HCT116 (cell line): ENCODE data around the gene MIF. TPM values are rescaled to one million over a fixed set of nuclear protein-coding genes. Genes with fewer than 3 reads are reported as not detected.
"Not testable (repeated sequence)": the region's sequence is repeated elsewhere in the genome, so short reads cannot be mapped to it uniquely, and the experiment has no call there.

Experiments used
- ATAC-seq: fragments of 200-7000 bp; cut with Tn5 transposase; 2 replicates; pipeline ENCODE4 v1.9.1; 2020; ENCODE audit warnings: mild to moderate bottlenecking, moderate library complexity
- BruUV-seq: library from RNA; stranded (reverse); fragments of 400-500 nt; replicated peaks from 2 replicates; lab custom pipeline; 2021; lab: Mats Ljungman, UMichigan
- CTCF ChIA-PET: fragments of 300-600 bp; sonication (Branson Sonifier 250); formaldehyde crosslinking; loops from one replicate; lab custom pipeline; 2021; ENCODE audit warnings: antibody characterized with exemption; lab: Charles Lee
- POLR2A ChIA-PET: fragments of 300-600, 350-600 bp; sonication (Branson Sonifier 250); formaldehyde crosslinking; loops from one replicate; lab custom pipeline; 2021; ENCODE audit warnings: antibody characterized with exemption; lab: Charles Lee
- RAD21 ChIA-PET, 2 experiments: fragments of 300-600 bp; sonication (Branson Sonifier 250); formaldehyde crosslinking; loops; one replicate each; lab custom pipeline; 2023; ENCODE audit warnings: low total read pairs in 2 of 2; ENCODE audit not compliant: uncharacterized antibody in 2 of 2, unreplicated experiment in 2 of 2, low non-redundant PET in 1 of 2; lab: Charles Lee
- DNase-seq: peaks from one replicate; pipeline ENCODE4 v3.0.0-alpha.2; 2010; ENCODE audit warnings: low read depth, low spot score
- H2AFZ ChIP-seq: fragments of 200-600 bp; shearing (Covaris generic), sonication (generic); 2 replicates; pipeline ENCODE4 v1.6.1; 2017; ENCODE audit warnings: low read depth, mixed run types, mixed read lengths, antibody characterized with exemption, low read length; ENCODE audit not compliant: poor library complexity, severe bottlenecking
- H3K27ac ChIP-seq: 2 replicates; pipeline ENCODE4 v1.5.1; 2012; ENCODE audit warnings: low read depth, low read length
- H3K27me3 ChIP-seq: fragments of 200-600 bp; sonication (generic); 2 replicates; pipeline ENCODE4 v1.6.1; 2016; ENCODE audit warnings: mixed run types, low read length, mixed read lengths; ENCODE audit not compliant: insufficient read depth
- H3K36me3 ChIP-seq, 2 experiments: fragments of 200-500 bp in 1 of 2; fragments of 200-600 bp in 1 of 2; sonication (Bioruptor generic) in 1 of 2; sonication (generic) in 1 of 2; 2 replicates each; pipeline versions ENCODE4 v1.5.1 to v1.6.1; 2014 to 2016; ENCODE audit warnings: low read length in 2 of 2, inconsistent platforms in 1 of 2, mixed read lengths in 1 of 2, mixed run types in 1 of 2; ENCODE audit not compliant: insufficient read depth in 2 of 2, control insufficient read depth in 1 of 2
- H3K4me1 ChIP-seq, 2 experiments: fragments of 200-600 bp in 1 of 2; sonication (generic) in 1 of 2; 2 replicates each; pipeline versions ENCODE4 v1.5.1 to v1.6.1; 2012 to 2017; ENCODE audit warnings: low read length in 2 of 2, inconsistent platforms in 1 of 2, mild to moderate bottlenecking in 1 of 2, mixed read lengths in 1 of 2, mixed run types in 1 of 2, moderate library complexity in 1 of 2; ENCODE audit not compliant: insufficient read depth in 2 of 2, control insufficient read depth in 1 of 2
- H3K4me2 ChIP-seq: fragments of 200-600 bp; sonication (generic); 2 replicates; pipeline ENCODE4 v1.6.1; 2017; ENCODE audit warnings: mixed run types, low read length, mixed read lengths
- H3K4me3 ChIP-seq, 2 experiments: fragments of 200-600 bp in 1 of 2; sonication (generic) in 1 of 2; replicated peaks in 1 of 2; 2 replicates each; pipeline ENCODE4 v1.5.1; 2011 to 2016; ENCODE audit warnings: low read length in 2 of 2, control low read depth in 1 of 2, low read depth in 1 of 2, mild to moderate bottlenecking in 1 of 2, mixed read lengths in 1 of 2, mixed run types in 1 of 2
- H3K79me2 ChIP-seq: fragments of 200-600 bp; sonication (generic); 2 replicates; pipeline ENCODE4 v1.6.1; 2017; ENCODE audit warnings: mild to moderate bottlenecking, mixed run types, low read length, moderate library complexity, mixed read lengths; ENCODE audit not compliant: insufficient read depth
- H3K9ac ChIP-seq: fragments of 200-600 bp; sonication (generic); 2 replicates; pipeline ENCODE4 v1.6.1; 2016; ENCODE audit warnings: low read length, mixed read lengths
- H3K9me2 ChIP-seq: fragments of 200-600 bp; sonication (generic), shearing (Covaris generic); 2 replicates; pipeline ENCODE4 v1.6.1; 2017; ENCODE audit warnings: mixed run types, mild to moderate bottlenecking, moderate library complexity; ENCODE audit not compliant: insufficient read depth
- H3K9me3 ChIP-seq, 2 experiments: fragments of 200-500 bp in 1 of 2; fragments of 200-600 bp in 1 of 2; sonication (Bioruptor generic) in 1 of 2; sonication (generic) in 1 of 2; 2 replicates each; pipeline ENCODE4 v1.6.1; 2014 to 2017; ENCODE audit warnings: low read length in 2 of 2, mixed read lengths in 2 of 2, inconsistent platforms in 1 of 2, low read depth in 1 of 2, mild to moderate bottlenecking in 1 of 2, mixed run types in 1 of 2, moderate library complexity in 1 of 2; ENCODE audit not compliant: control insufficient read depth in 1 of 2, insufficient read depth in 1 of 2
- H4K20me1 ChIP-seq: fragments of 200-600 bp; sonication (generic), shearing (Covaris generic); 2 replicates; pipeline ENCODE4 v1.6.1; 2017; ENCODE audit warnings: mixed run types, mild to moderate bottlenecking, moderate library complexity; ENCODE audit not compliant: insufficient read depth
- CBX3 ChIP-seq: IDR thresholded peaks from 2 replicates; pipeline ENCODE4 v1.6.1; 2012; ENCODE audit warnings: low read depth
- EZH2 ChIP-seq: fragments of 200-600 bp; sonication (generic); IDR thresholded peaks from 2 replicates; pipeline ENCODE4 v1.6.1; 2017; ENCODE audit warnings: antibody characterized with exemption, mixed run types
- FOSL1 ChIP-seq: IDR thresholded peaks from 2 replicates; pipeline ENCODE4 v1.6.1; 2012; ENCODE audit warnings: low read depth
- JUND ChIP-seq: IDR thresholded peaks from 2 replicates; pipeline ENCODE4 v1.6.1; 2012
- POLR2AphosphoS5 ChIP-seq: IDR thresholded peaks from 2 replicates; pipeline ENCODE4 v1.6.1; 2011; ENCODE audit warnings: mild to moderate bottlenecking, low read depth, low read length, moderate library complexity
- RAD21 ChIP-seq: IDR thresholded peaks from 2 replicates; pipeline ENCODE4 v1.6.1; 2012; ENCODE audit warnings: low read depth, mild to moderate bottlenecking
- SP1 ChIP-seq: IDR thresholded peaks from 2 replicates; pipeline ENCODE4 v1.6.1; 2012; ENCODE audit warnings: low read depth
- TCF7L2 ChIP-seq: IDR thresholded peaks from 2 replicates; pipeline ENCODE4 v1.7.0; 2011; ENCODE audit warnings: borderline replicate concordance, inconsistent platforms; ENCODE audit not compliant: insufficient read depth, insufficient read length; ENCODE audit errors: extremely low read depth
- ZFX ChIP-seq: fragments of 450-650 bp; IDR thresholded peaks from 2 replicates; pipeline ENCODE4 v1.6.1; 2017
- intact Hi-C: fragments of 100-400 bp; cut with micrococcal nuclease; formaldehyde crosslinking; loops from 2 replicates; pipeline ENCODE4 v1.10.0; 2022
- total RNA-seq: library from RNA; stranded (reverse); gene quantifications from one replicate; pipeline ENCODE4 v1.2.1, GENCODE V29; 2021; ENCODE audit not compliant: unreplicated experiment
- TF ChIP-seq, protein P1 (sequence below): IDR thresholded peaks from 2 replicates; pipeline ENCODE4 v1.6.1; 2012

MIF gene
- total RNA-seq, 1 experiment from 2014 or later = 1,511 TPM

DNA sequence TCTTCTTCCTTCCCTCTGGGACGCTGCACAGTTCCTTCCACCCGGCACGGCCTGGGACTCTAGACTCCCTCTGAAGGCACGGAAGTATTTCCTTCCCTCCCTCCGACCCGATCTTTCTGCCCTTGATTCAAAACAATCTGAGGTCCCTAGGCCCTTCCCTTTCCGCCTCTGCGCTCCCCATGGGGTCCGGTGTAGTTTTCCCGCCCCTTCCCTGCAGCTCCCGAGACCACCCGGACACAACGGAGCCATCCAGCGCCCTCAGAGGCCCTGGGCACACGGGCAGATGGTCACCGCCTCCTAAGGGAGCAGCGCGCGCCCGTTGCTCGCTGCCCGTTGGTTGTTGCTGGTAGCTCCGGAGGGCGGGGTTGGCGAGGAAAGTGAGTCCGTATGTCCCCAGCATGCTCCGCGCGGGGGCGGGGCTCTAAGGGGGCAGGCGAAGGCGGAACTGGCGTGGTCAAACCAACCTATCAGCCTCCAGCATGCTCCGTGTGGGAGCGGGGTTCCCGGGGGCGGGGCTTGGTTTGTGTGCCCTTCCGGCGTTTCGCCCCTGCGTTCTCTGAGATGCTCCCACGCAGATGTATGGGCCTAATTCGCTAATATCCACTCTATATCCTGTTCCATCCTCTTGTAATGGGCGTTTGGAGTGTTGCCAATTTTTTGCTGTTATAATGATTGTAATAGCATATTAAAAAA, 19.6 kb downstream of the MIF start (continued):
- TF ChIP-seq, protein P1, sequence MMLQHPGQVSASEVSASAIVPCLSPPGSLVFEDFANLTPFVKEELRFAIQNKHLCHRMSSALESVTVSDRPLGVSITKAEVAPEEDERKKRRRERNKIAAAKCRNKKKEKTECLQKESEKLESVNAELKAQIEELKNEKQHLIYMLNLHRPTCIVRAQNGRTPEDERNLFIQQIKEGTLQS = no peak
- TF ChIP-seq FOSL1 = no peak
- TF ChIP-seq ZFX = peak; percentile 47; the same call in 1 of the 2 replicates
- TF ChIP-seq CBX3 = no peak; the same call in 1 of the 2 replicates

- no TSS peak for BruUV-seq
- H3K27ac ChIP-seq = no peak overlapping the region
- H3K4me3 ChIP-seq = no peak overlapping the region
- ChIA-PET POLR2A (no interaction called here), RAD21 (no interaction called here)
- H3K4me2 ChIP-seq = no peak overlapping the region
- no peaks in the 10 kb centered on the region for H3K36me3 ChIP-seq
- intact Hi-C loops = no loop called here
- no peaks in the 10 kb centered on the region for H3K79me2 ChIP-seq
- no peak for ATAC-seq
- DNase-seq = no peak
- H3K9me2 ChIP-seq = no peaks in the 10 kb centered on the region
- H3K27me3 ChIP-seq = no peaks in the 10 kb centered on the region
- H3K9me3 ChIP-seq = no peaks in the 10 kb centered on the region
- H2AFZ ChIP-seq = no peak overlapping the region
- no peak for TF ChIP-seq TCF7L2
- no peak for TF ChIP-seq POLR2AphosphoS5
- TF ChIP-seq EZH2 = no peak
- no peak for TF ChIP-seq JUND
- no peak for TF ChIP-seq RAD21
- TF ChIP-seq SP1 = no peak
- TF ChIP-seq, all 23 proteins: peak for 0
- H3K4me1 ChIP-seq = peaks cover 0 to 21% of the 10 kb centered on the region in 2 experiments; a peak in 3 of 4 replicates
- no peaks in the 10 kb centered on the region for H4K20me1 ChIP-seq
- no peak overlapping the region for H3K9ac ChIP-seq
- CTCF ChIA-PET = no interaction called here
Measured at GRCh38 chr22:23915290-23915689, 21.1 kb downstream of the MIF start.

DNA sequence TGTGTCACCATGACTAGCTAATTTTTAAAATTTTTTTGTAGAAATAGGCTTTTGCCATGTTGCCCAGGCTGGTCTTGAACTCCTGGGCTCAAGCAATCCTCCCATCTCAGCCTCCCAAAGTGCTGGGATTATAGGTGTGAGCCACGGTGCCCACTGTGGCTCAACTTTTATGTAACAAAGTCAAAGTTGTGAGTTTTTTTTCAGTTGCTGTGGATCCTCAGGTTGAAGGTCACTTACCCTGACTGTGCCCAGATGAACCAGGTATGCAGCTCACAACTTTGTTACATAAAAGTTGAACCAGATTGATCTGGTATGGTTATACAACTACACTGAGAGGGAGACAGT, 26.1 kb downstream of the MIF start:
- H3K79me2 ChIP-seq, ATAC-seq, H2AFZ ChIP-seq, intact Hi-C loops, H3K4me2 ChIP-seq, H3K4me3 ChIP-seq, H3K27me3 ChIP-seq, H3K9me3 ChIP-seq, H3K9ac ChIP-seq, H3K36me3 ChIP-seq, BruUV-seq, DNase-seq, RAD21 ChIA-PET, H3K27ac ChIP-seq, H4K20me1 ChIP-seq, H3K9me2 ChIP-seq: not testable (repeated sequence)
- ChIA-PET CTCF (interaction anchor here (2.6 kb wide), 1 partner anchor 26 kb away, joined by 13 read pairs; the partner anchor contains the start of gene MIF), POLR2A (interaction anchor here (1.8 kb wide), 1 partner anchor 26 kb away, joined by 7 read pairs; the partner anchor contains the start of gene MIF)
- peaks cover 3 to 12% of the 10 kb centered on the region in 2 experiments; a peak in 2 of 4 replicates for H3K4me1 ChIP-seq
